ENCODE results near the gene SYCP1.
A peak's percentile ranks its signal among the peaks of the same experiment; 100 is the strongest.
"Not testable (repeated sequence)": the region's sequence is repeated elsewhere in the genome, so short reads cannot be mapped to it uniquely, and the experiment has no call there.

Gene SYCP1

GRCh38 chr1:114854693-114855320, at the start of gene SYCP1:
Gene SYCP1, plus strand, starts transcription at chr1:114854863. Its CDS starts 602 bp downstream, at chr1:114855465.
- DNase-seq = no peak

- DNase-seq = no peak
Observed at GRCh38 chr1:114819869-114820268, 34.8 kb upstream of the SYCP1 start.

- DNase-seq = no peak
Observed at GRCh38 chr1:114820392-114820791, 34.3 kb upstream of the SYCP1 start.

GRCh38 chr1:114821978-114822377, 32.7 kb upstream of the SYCP1 start:
- no peak for DNase-seq

GRCh38 chr1:114828251-114828650, 26.4 kb upstream of the SYCP1 start:
- no peak for DNase-seq

- DNase-seq = not testable (repeated sequence)
Observed at GRCh38 chr1:114830075-114830474, 24.6 kb upstream of the SYCP1 start.

GRCh38 chr1:114831276-114831994, 23.2 kb upstream of the SYCP1 start:
- no peak for DNase-seq

GRCh38 chr1:114832057-114832456, 22.6 kb upstream of the SYCP1 start:
- DNase-seq = no peak

- no peak for DNase-seq
Observed at GRCh38 chr1:114833421-114833820, 21.2 kb upstream of the SYCP1 start.

- no peak for DNase-seq
Observed at GRCh38 chr1:114844270-114844669, 10.4 kb upstream of the SYCP1 start.

GRCh38 chr1:114853584-114853983, 1.1 kb upstream of the SYCP1 start:
- DNase-seq = no peak

GRCh38 chr1:114861384-114861783, 6.7 kb downstream of the SYCP1 start:
- DNase-seq = no peak

GRCh38 chr1:114892194-114892918, 37.7 kb downstream of the SYCP1 start:
- DNase-seq = no peak

GRCh38 chr1:114896795-114897194, 42.1 kb downstream of the SYCP1 start:
- no peak for DNase-seq

GRCh38 chr1:114901814-114902213, 47.2 kb downstream of the SYCP1 start:
- no peak for DNase-seq

- no peak for DNase-seq
Observed at GRCh38 chr1:114902343-114902742, 47.7 kb downstream of the SYCP1 start.

GRCh38 chr1:114903480-114903879, 48.8 kb downstream of the SYCP1 start:
- DNase-seq = no peak

- DNase-seq = not testable (repeated sequence)
Observed at GRCh38 chr1:114915720-114916119, 61.1 kb downstream of the SYCP1 start.

- DNase-seq = no peak
Observed at GRCh38 chr1:114926607-114927006, 71.9 kb downstream of the SYCP1 start.

GRCh38 chr1:114927401-114927800, 72.7 kb downstream of the SYCP1 start:
- DNase-seq = no peak

- DNase-seq = no peak
Observed at GRCh38 chr1:114956570-114956969, 101.9 kb downstream of the SYCP1 start.

GRCh38 chr1:114959423-114959822, 104.8 kb downstream of the SYCP1 start:
- DNase-seq = no peak

- DNase-seq = peak; percentile 60
Observed at GRCh38 chr1:114976891-114977290, 122.2 kb downstream of the SYCP1 start.
